Vagina (tissue), 2 donors: ENCODE results near the gene RHOT2. TPM values are rescaled to one million over a fixed set of nuclear protein-coding genes. Genes with fewer than 3 reads are reported as not detected.

Experiments used
- DNase-seq, 2 donors: peaks; one replicate each; pipeline ENCODE4 v3.0.0-alpha.2; 2017; ENCODE audit errors: extremely low spot score in 2 of 2
- H3K27ac ChIP-seq: fragments of 200-600 bp; sonication (generic); one replicate; pipeline ENCODE4 v1.5.1; 2019
- H3K27me3 ChIP-seq: fragments of 200-600 bp; sonication (generic); one replicate; pipeline ENCODE4 v1.5.1; 2019
- H3K36me3 ChIP-seq, 2 donors: fragments of 200-600 bp; sonication (generic); one replicate each; pipeline ENCODE4 v1.5.1; 2017 to 2019
- H3K4me1 ChIP-seq: fragments of 200-600 bp; sonication (generic); one replicate; pipeline ENCODE4 v1.5.1; 2019
- H3K4me3 ChIP-seq, 2 donors: fragments of 200-600 bp; sonication (generic); 1 replicate in 1 of 2; 2 replicates in 1 of 2; pipeline ENCODE4 v1.5.1; 2016 to 2019
- H3K9me3 ChIP-seq: fragments of 200-600 bp; sonication (generic); one replicate; pipeline ENCODE4 v1.5.1; 2019
- POLR2A ChIP-seq, 2 donors: fragments of 450-650 bp; IDR thresholded peaks; one replicate each; pipeline ENCODE4 v1.6.1; 2017; ENCODE audit warnings: antibody characterized with exemption in 2 of 2, mild to moderate bottlenecking in 2 of 2, moderate library complexity in 2 of 2
- POLR2AphosphoS5 ChIP-seq, 2 donors: sonication (generic); formaldehyde crosslinking; IDR thresholded peaks; one replicate each; pipeline ENCODE4 v1.9.0; 2017; ENCODE audit warnings: antibody characterized with exemption in 2 of 2, mild to moderate bottlenecking in 2 of 2, low read depth in 1 of 2; ENCODE audit not compliant: insufficient read depth in 1 of 2
- intact Hi-C: fragments of 100-400 bp; cut with DNase I; formaldehyde crosslinking; loops from one replicate; pipeline ENCODE4 v1.15.1; 2023
- total RNA-seq: library from RNA; depleted of rRNA; stranded (reverse); fragments of >200 nt; gene quantifications from one replicate; pipeline ENCODE4 v1.2.3, GENCODE V29; 2016
- TF ChIP-seq, protein P1 (sequence below), 3 experiments: fragments of 450-650 bp in 2 of 3; fragments of 200-600 bp in 1 of 3; sonication (generic) in 1 of 3; IDR thresholded peaks; one replicate each; pipeline ENCODE4 v1.5.1; 2017 to 2019; ENCODE audit warnings: antibody characterized with exemption in 3 of 3, mild to moderate bottlenecking in 2 of 3, moderate library complexity in 2 of 3

RHOT2 gene
- total RNA-seq, 1 donor from 2014 or later, result 91.1 TPM

GRCh38 chr16:720990-721764 lies 53.2 kb downstream of the RHOT2 start, which contains the start of gene ANTKMT:
Gene ANTKMT (plus strand): TSS chr16:721146. CDS start chr16:721275, 129 bp downstream.
- Histone ChIP-seq H3K4me1 (peaks cover 35% of the 10 kb centered on the region), H3K4me3 (peak within 1 kb of the TSS; percentile 70 to 92), H3K36me3 (no peaks in the 10 kb centered on the region), H3K27ac (peak within 1 kb of the TSS; percentile 84), H3K27me3 (no peaks in the 10 kb centered on the region), H3K9me3 (no peaks in the 10 kb centered on the region)
- intact Hi-C loops, result loop anchor here (5.0 kb wide), 1 partner anchor 66 kb away; the partner anchor contains the start of genes CHTF18 and RPUSD1
- TF ChIP-seq POLR2A (IDR thresholded peaks at IDR 0.05) (peak in 1 of 2 donors; percentile 6), POLR2AphosphoS5 (IDR thresholded peaks at IDR 0.05; ENCODE audit: insufficient read depth in 1 of 2, low read depth in 1 of 2) (no peak)
- TF ChIP-seq, protein P1, sequence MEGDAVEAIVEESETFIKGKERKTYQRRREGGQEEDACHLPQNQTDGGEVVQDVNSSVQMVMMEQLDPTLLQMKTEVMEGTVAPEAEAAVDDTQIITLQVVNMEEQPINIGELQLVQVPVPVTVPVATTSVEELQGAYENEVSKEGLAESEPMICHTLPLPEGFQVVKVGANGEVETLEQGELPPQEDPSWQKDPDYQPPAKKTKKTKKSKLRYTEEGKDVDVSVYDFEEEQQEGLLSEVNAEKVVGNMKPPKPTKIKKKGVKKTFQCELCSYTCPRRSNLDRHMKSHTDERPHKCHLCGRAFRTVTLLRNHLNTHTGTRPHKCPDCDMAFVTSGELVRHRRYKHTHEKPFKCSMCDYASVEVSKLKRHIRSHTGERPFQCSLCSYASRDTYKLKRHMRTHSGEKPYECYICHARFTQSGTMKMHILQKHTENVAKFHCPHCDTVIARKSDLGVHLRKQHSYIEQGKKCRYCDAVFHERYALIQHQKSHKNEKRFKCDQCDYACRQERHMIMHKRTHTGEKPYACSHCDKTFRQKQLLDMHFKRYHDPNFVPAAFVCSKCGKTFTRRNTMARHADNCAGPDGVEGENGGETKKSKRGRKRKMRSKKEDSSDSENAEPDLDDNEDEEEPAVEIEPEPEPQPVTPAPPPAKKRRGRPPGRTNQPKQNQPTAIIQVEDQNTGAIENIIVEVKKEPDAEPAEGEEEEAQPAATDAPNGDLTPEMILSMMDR (IDR thresholded peaks at IDR 0.05), result peak in 1 of 3 experiments; percentile 17
- DNase-seq, result no peak

- Histone ChIP-seq H3K27me3 (no peaks in the 10 kb centered on the region), H3K27ac (peak overlapping the region; percentile 84), H3K4me3 (peak overlapping the region; percentile 70 to 92), H3K36me3 (no peaks in the 10 kb centered on the region), H3K9me3 (no peaks in the 10 kb centered on the region), H3K4me1 (peaks cover 36% of the 10 kb centered on the region)
- no peak for DNase-seq
- intact Hi-C loops, result loop anchor here (5.0 kb wide), 1 partner anchor 65 kb away; the partner anchor contains the start of genes CHTF18 and RPUSD1
- no peak for TF ChIP-seq POLR2AphosphoS5 (IDR thresholded peaks at IDR 0.05; ENCODE audit: insufficient read depth in 1 of 2, low read depth in 1 of 2)
- TF ChIP-seq POLR2A (IDR thresholded peaks at IDR 0.05), result no peak
- TF ChIP-seq, protein P1 (IDR thresholded peaks at IDR 0.05), result no peak
Observed at GRCh38 chr16:721765-722540, 54.0 kb downstream of the RHOT2 start.

- Histone ChIP-seq H3K27me3 (no peaks in the 10 kb centered on the region), H3K9me3 (no peaks in the 10 kb centered on the region), H3K27ac (no peak overlapping the region), H3K36me3 (no peaks in the 10 kb centered on the region), H3K4me3 (no peak overlapping the region), H3K4me1 (peaks cover 47% of the 10 kb centered on the region)
- no peak for TF ChIP-seq POLR2AphosphoS5 (IDR thresholded peaks at IDR 0.05; ENCODE audit: insufficient read depth in 1 of 2, low read depth in 1 of 2)
- TF ChIP-seq POLR2A (IDR thresholded peaks at IDR 0.05), result no peak
- TF ChIP-seq, protein P1 (IDR thresholded peaks at IDR 0.05), result no peak
- DNase-seq, result no peak
- intact Hi-C loops, result loop anchor here (5.0 kb wide), 1 partner anchor 64 kb away; the partner anchor contains the start of genes CHTF18 and RPUSD1
Observed at GRCh38 chr16:722835-723633, 55.1 kb downstream of the RHOT2 start.

- H3K4me1 ChIP-seq, result peaks cover 53% of the 10 kb centered on the region
Observed at GRCh38 chr16:723695-724094, 55.8 kb downstream of the RHOT2 start.

More at GRCh38 chr16:723695-724094, 55.8 kb downstream of the RHOT2 start:
- Histone ChIP-seq H3K36me3 (no peaks in the 10 kb centered on the region), H3K27ac (no peak overlapping the region), H3K9me3 (no peaks in the 10 kb centered on the region), H3K27me3 (no peaks in the 10 kb centered on the region), H3K4me3 (no peak overlapping the region)
- TF ChIP-seq POLR2AphosphoS5 (IDR thresholded peaks at IDR 0.05; ENCODE audit: insufficient read depth in 1 of 2, low read depth in 1 of 2) (no peak), POLR2A (IDR thresholded peaks at IDR 0.05) (no peak)
- TF ChIP-seq, protein P1 (IDR thresholded peaks at IDR 0.05), result no peak
- DNase-seq, result no peak
- intact Hi-C loops, result loop anchor here (5.0 kb wide), 1 partner anchor 64 kb away; the partner anchor contains the start of genes CHTF18 and RPUSD1

Other genes with a start within 250 kb of the RHOT2 start
- gene RAB11FIP3, start 242.5 kb upstream of the RHOT2 start, total RNA-seq, result 36.6 TPM
- 38.3 TPM for gene CAPN15, start 140.4 kb upstream of the RHOT2 start, total RNA-seq
- gene PRR35, start 107.7 kb upstream of the RHOT2 start, total RNA-seq, result not detected
- 0.74 TPM for gene NHLRC4, start 101.1 kb upstream of the RHOT2 start, total RNA-seq
- 26.0 TPM for gene PIGQ, start 98.2 kb upstream of the RHOT2 start, total RNA-seq
- 41.3 TPM for gene RAB40C, start 78.1 kb upstream of the RHOT2 start, total RNA-seq
- gene WFIKKN1, start 37.1 kb upstream of the RHOT2 start, total RNA-seq, result 3.2 TPM
- 187 TPM for gene METTL26, start 31.8 kb upstream of the RHOT2 start, total RNA-seq
- gene MCRIP2, start 26.3 kb upstream of the RHOT2 start, total RNA-seq, result 27.0 TPM
- 34.9 TPM for gene WDR90, start 18.8 kb upstream of the RHOT2 start, total RNA-seq
- gene RHBDL1, start 7.5 kb downstream of the RHOT2 start, total RNA-seq, result 1.7 TPM
- 124 TPM for gene STUB1, start 12.3 kb downstream of the RHOT2 start, total RNA-seq
- gene JMJD8, start 16.2 kb downstream of the RHOT2 start, total RNA-seq, result 62.9 TPM
- gene WDR24, start 22.3 kb downstream of the RHOT2 start, total RNA-seq, result 12.3 TPM
- gene FBXL16, start 37.7 kb downstream of the RHOT2 start, total RNA-seq, result 4.4 TPM
- gene METRN, start 47.0 kb downstream of the RHOT2 start, total RNA-seq, result 32.2 TPM
- 26.0 TPM for gene ANTKMT, start 53.0 kb downstream of the RHOT2 start, total RNA-seq
- gene CCDC78, start 58.3 kb downstream of the RHOT2 start, total RNA-seq, result 7.6 TPM
- gene HAGHL, start 59.0 kb downstream of the RHOT2 start, total RNA-seq, result 5.2 TPM
- gene CIAO3, start 72.9 kb downstream of the RHOT2 start, total RNA-seq, result 32.7 TPM
- gene MSLN, start 92.6 kb downstream of the RHOT2 start, total RNA-seq, result not detected
- gene RPUSD1, start 120.2 kb downstream of the RHOT2 start, total RNA-seq, result 17.2 TPM
- gene CHTF18, start 120.5 kb downstream of the RHOT2 start, total RNA-seq, result 4.9 TPM
- not detected for gene GNG13, start 132.6 kb downstream of the RHOT2 start, total RNA-seq